ENCODE data around the gene KCNN3. TPM values are rescaled to one million over a fixed set of nuclear protein-coding genes. Genes with fewer than 3 reads are reported as not detected.

Gene KCNN3
- total RNA-seq, 2 experiments from 2014 or later = 0.02 to 0.14 TPM

DNA sequence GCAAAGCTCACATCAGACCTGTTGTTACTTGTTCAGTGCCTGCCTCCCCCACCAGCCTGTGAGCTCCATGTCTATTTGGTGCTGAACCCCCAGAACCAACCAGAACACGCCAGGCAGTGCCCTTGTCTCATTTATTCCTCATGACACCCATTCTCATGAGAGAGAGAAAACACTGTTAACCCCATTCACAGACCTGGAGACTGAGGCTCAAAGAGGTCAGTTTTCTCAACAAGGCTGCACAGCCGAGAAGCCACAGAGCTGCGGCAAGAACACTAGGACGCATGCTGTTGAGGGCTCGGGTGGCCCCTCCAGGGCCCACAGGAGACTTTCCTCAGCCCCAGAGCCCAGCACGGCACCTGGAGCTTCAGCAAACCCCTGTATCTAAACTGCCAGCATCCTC, 13.1 kb downstream of the KCNN3 start:
- peaks cover 20% of the 10 kb centered on the region for H3K27me3 Mint-ChIP-seq
- no peak overlapping the region for H3K27ac Mint-ChIP-seq
- H3K9me3 Mint-ChIP-seq = no peaks in the 10 kb centered on the region
- intact Hi-C loops (cut with micrococcal nuclease) = loop anchor here (1.0 to 10.0 kb wide), 4 partner anchors 8 to 382 kb away; partner anchors contain the start of gene ADAR
- ChIA-PET POLR2A (interaction anchor here (1.1 to 2.2 kb wide), 2 partner anchors 9 to 10 kb away, joined by 3 to 10 read pairs; no protein-coding TSS in a partner anchor), CTCF (interaction anchor here (0.5 to 4.2 kb wide), 5 partner anchors 9 to 297 kb away, joined by 3 to 23 read pairs (median 4); no protein-coding TSS in a partner anchor)
- H3K36me3 Mint-ChIP-seq = no peaks in the 10 kb centered on the region
- DNase-seq = no peak
- H3K4me3 Mint-ChIP-seq = no peak overlapping the region
- peaks cover 26% of the 10 kb centered on the region for H3K4me1 Mint-ChIP-seq (ENCODE audit: low read depth)

GRCh38 chr1:154856544-154856943, 13.5 kb downstream of the KCNN3 start:
- no peaks in the 10 kb centered on the region for H3K9me3 Mint-ChIP-seq
- H3K36me3 Mint-ChIP-seq = no peaks in the 10 kb centered on the region
- peaks cover 20% of the 10 kb centered on the region for H3K27me3 Mint-ChIP-seq
- ChIA-PET CTCF (interaction anchor here (0.5 to 2.0 kb wide), 4 partner anchors 9 to 297 kb away, joined by 3 to 6 read pairs (median 4); no protein-coding TSS in a partner anchor), POLR2A (interaction anchor here (1.1 to 2.2 kb wide), 2 partner anchors 9 to 11 kb away, joined by 3 to 10 read pairs; no protein-coding TSS in a partner anchor)
- no peak overlapping the region for H3K4me3 Mint-ChIP-seq
- peak; percentile 48 for DNase-seq
- peaks cover 25% of the 10 kb centered on the region for H3K4me1 Mint-ChIP-seq (ENCODE audit: low read depth)
- intact Hi-C loops (cut with micrococcal nuclease) = loop anchor here (5.0 to 10.0 kb wide), 3 partner anchors 129 to 382 kb away; partner anchors contain the start of gene ADAR
- no peak overlapping the region for H3K27ac Mint-ChIP-seq

- H3K4me3 Mint-ChIP-seq = no peak overlapping the region
Observed at GRCh38 chr1:154856049-154856448, 14.0 kb downstream of the KCNN3 start.

GRCh38 chr1:154855186-154855851, 14.8 kb downstream of the KCNN3 start:
- Mint-ChIP-seq H3K9me3 (no peaks in the 10 kb centered on the region), H3K27ac (no peak overlapping the region), H3K4me3 (no peak overlapping the region), H3K4me1 (ENCODE audit: low read depth) (peaks cover 26% of the 10 kb centered on the region), H3K27me3 (peaks cover 12% of the 10 kb centered on the region), H3K36me3 (no peaks in the 10 kb centered on the region)
- intact Hi-C loops (cut with micrococcal nuclease) = loop anchor here (5.0 to 10.0 kb wide), 3 partner anchors 128 to 381 kb away; partner anchors contain the start of gene ADAR
- POLR2A ChIA-PET = no interaction called here
- CTCF ChIA-PET = no interaction called here
- no peak for DNase-seq

More at GRCh38 chr1:154856049-154856448, 14.0 kb downstream of the KCNN3 start:
- Mint-ChIP-seq H3K36me3 (no peaks in the 10 kb centered on the region), H3K9me3 (no peaks in the 10 kb centered on the region), H3K27me3 (peaks cover 16% of the 10 kb centered on the region), H3K4me1 (ENCODE audit: low read depth) (peaks cover 25% of the 10 kb centered on the region), H3K27ac (no peak overlapping the region)
- ChIA-PET CTCF (interaction anchor here (1.3 kb wide), 1 partner anchor 10 kb away, joined by 4 read pairs; no protein-coding TSS in a partner anchor), POLR2A (interaction anchor here (1.1 kb wide), 1 partner anchor 8 kb away, joined by 3 read pairs; no protein-coding TSS in a partner anchor)
- DNase-seq = no peak
- intact Hi-C loops (cut with micrococcal nuclease) = loop anchor here (5.0 to 10.0 kb wide), 3 partner anchors 129 to 381 kb away; partner anchors contain the start of gene ADAR

GRCh38 chr1:154852845-154853244, 17.2 kb downstream of the KCNN3 start:
- Mint-ChIP-seq H3K4me3 (no peak overlapping the region), H3K36me3 (no peaks in the 10 kb centered on the region), H3K27ac (no peak overlapping the region), H3K27me3 (peaks cover 15% of the 10 kb centered on the region), H3K9me3 (no peaks in the 10 kb centered on the region), H3K4me1 (ENCODE audit: low read depth) (peaks cover 28% of the 10 kb centered on the region)
- intact Hi-C loops (cut with micrococcal nuclease) = loop anchor here (10.0 kb wide), 1 partner anchor 378 kb away; no protein-coding TSS in a partner anchor
- ChIA-PET POLR2A (no interaction called here), CTCF (interaction anchor here (0.7 to 1.1 kb wide), 3 partner anchors 26 to 183 kb away, joined by 3 to 4 read pairs (median 3); no protein-coding TSS in a partner anchor)
- DNase-seq = no peak

GRCh38 chr1:154851392-154852177, 18.5 kb downstream of the KCNN3 start:
- intact Hi-C loops (cut with micrococcal nuclease) = loop anchor here (10.0 kb wide), 1 partner anchor 377 kb away; no protein-coding TSS in a partner anchor
- CTCF ChIA-PET = interaction anchor here (1.1 to 1.2 kb wide), 2 partner anchors 65 to 91 kb away, joined by 3 read pairs; no protein-coding TSS in a partner anchor
- POLR2A ChIA-PET = interaction anchor here (0.5 to 0.6 kb wide), 2 partner anchors 273 to 882 kb away, joined by 4 to 5 read pairs; no protein-coding TSS in a partner anchor
- H3K9me3 Mint-ChIP-seq = no peaks in the 10 kb centered on the region
- no peaks in the 10 kb centered on the region for H3K36me3 Mint-ChIP-seq
- H3K27me3 Mint-ChIP-seq = peaks cover 14% of the 10 kb centered on the region
- H3K4me1 Mint-ChIP-seq (ENCODE audit: low read depth) = peaks cover 19% of the 10 kb centered on the region
- no peak for DNase-seq
- H3K4me3 Mint-ChIP-seq = no peak overlapping the region
- H3K27ac Mint-ChIP-seq = no peak overlapping the region

DNA sequence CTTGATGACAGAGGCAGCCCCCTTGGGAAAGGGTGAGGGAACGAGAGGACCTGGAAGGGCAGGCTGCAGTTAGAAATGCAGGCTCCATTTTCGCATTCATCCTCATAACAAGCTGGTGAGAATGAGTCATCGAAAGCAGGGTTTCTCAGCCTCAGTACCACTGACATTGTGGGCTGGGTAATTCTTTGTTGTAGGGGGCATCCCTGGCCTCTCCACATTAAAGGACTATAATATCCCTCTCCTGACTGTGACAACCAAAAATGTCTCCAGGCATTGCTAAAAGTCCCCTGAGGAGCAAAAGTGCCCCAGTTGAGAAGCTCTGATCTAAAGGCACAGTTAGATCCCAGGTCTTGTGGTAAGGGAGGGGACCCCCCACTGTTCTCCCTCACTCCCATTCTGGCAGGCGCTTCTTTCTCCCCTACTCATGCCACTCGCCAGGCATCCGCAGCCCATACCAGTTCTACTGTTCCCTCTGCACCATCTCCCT, 20.4 kb downstream of the KCNN3 start:
- DNase-seq = peak; percentile 71
- H3K36me3 Mint-ChIP-seq = no peaks in the 10 kb centered on the region
- H3K4me3 Mint-ChIP-seq = no peak overlapping the region
- no peaks in the 10 kb centered on the region for H3K9me3 Mint-ChIP-seq
- H3K27ac Mint-ChIP-seq = no peak overlapping the region
- CTCF ChIA-PET = interaction anchor here (1.2 to 2.6 kb wide), 3 partner anchors 14 to 180 kb away, joined by 3 to 12 read pairs (median 3); no protein-coding TSS in a partner anchor
- POLR2A ChIA-PET = interaction anchor here (1.0 to 1.8 kb wide), 5 partner anchors 9 to 106 kb away, joined by 3 to 4 read pairs (median 3); no protein-coding TSS in a partner anchor
- H3K27me3 Mint-ChIP-seq = peaks cover 10% of the 10 kb centered on the region
- intact Hi-C loops (cut with micrococcal nuclease) = loop anchor here (1.0 to 10.0 kb wide), 4 partner anchors 8 to 375 kb away; no protein-coding TSS in a partner anchor
- peaks cover 16% of the 10 kb centered on the region for H3K4me1 Mint-ChIP-seq (ENCODE audit: low read depth)

DNA sequence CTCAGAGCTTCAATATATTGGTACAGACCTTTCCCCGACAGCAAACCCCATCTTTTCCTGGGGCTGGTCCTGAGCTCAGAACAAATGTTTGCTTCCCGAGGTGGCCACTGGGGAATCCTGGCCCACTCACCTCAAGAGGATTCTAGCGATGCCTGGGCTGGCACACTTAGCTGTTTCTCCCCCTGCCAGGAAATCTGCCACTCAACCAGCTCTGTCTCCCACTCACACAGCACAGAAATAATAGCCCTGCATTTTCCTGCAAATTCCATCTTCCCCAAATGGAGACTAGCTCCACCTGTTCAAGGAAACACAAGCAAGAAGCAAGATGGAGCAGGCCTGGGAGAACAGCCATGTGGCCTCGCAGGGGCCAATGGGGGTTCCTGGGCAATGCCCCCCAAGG, 21.1 kb downstream of the KCNN3 start:
- intact Hi-C loops (cut with micrococcal nuclease) = loop anchor here (1.0 kb wide), 3 partner anchors 8 to 64 kb away; no protein-coding TSS in a partner anchor
- no peak for DNase-seq
- POLR2A ChIA-PET = interaction anchor here (1.2 to 1.8 kb wide), 2 partner anchors 10 to 106 kb away, joined by 3 to 4 read pairs; no protein-coding TSS in a partner anchor
- Mint-ChIP-seq H3K27ac (no peak overlapping the region), H3K36me3 (no peaks in the 10 kb centered on the region), H3K4me1 (ENCODE audit: low read depth) (peaks cover 16% of the 10 kb centered on the region), H3K9me3 (no peaks in the 10 kb centered on the region), H3K27me3 (peaks cover 10% of the 10 kb centered on the region), H3K4me3 (no peak overlapping the region)
- CTCF ChIA-PET = interaction anchor here (1.1 to 2.6 kb wide), 4 partner anchors 15 to 179 kb away, joined by 3 to 12 read pairs (median 3); no protein-coding TSS in a partner anchor

DNA sequence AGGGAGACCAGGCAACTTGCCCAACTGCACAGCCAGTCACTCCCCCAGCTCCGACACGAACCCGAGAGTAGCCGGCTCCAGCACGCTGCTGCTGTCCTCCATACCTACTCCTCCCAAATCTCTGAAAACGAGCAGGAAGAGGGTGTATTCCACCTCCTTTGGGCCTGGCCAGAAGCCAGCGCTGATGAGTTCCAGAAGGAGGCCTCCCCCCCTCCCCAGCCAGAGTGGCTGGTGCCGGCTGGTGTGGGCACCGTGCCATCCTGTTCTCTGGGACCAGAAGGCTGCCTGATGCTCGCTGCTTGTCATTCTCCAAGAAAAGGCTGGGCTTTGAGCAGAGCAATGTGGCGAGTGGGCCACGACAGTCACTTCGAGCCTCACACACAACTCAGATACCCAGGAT, 22.2 kb downstream of the KCNN3 start:
- CTCF ChIA-PET = interaction anchor here (1.1 to 2.6 kb wide), 3 partner anchors 28 to 178 kb away, joined by 3 to 12 read pairs (median 3); no protein-coding TSS in a partner anchor
- POLR2A ChIA-PET = interaction anchor here (0.7 kb wide), 1 partner anchor 8 kb away, joined by 3 read pairs; no protein-coding TSS in a partner anchor
- peaks cover 10% of the 10 kb centered on the region for H3K27me3 Mint-ChIP-seq

DNA sequence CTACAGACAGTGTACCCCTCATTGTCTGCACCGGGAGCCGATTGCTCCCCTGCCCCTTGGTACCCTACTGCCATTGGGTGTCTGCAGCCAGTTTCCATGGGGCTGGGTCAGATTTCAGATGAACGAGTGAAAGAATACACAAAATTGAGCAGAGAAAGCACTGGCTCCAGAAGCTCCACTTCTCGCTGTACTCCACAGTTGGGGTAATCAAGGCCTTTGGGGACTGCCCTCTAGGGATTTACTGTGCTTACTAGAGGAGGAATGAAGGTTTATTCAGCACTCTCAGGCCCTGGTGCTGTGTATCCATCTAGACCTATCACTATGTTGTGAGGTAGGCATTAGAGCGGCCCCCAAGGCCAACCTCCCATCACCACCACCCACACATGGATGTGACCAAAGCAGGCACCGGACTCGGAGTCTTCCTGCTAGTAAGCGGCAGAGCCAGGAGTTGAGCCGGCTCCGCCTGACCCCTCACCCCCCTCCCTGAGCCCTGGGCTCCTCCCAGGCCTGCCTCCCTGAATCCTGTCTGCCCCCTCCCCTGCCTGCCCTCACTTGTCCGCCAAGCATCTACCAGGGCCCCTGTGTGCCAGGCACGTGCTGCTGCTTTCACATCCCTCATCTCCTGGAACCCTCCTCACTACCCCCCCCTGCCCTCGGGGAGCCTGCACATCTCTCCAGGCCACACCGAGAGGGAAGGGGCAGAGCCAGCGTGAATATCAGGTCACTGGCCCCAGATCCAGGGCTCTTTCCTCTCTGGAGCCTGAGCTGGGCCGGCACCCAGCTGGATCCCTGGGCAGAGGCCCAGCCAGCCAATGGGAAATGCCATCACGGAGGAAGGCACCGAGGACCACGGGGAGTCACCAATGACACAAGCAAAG, 23.3 kb downstream of the KCNN3 start:
- Mint-ChIP-seq H3K27me3 (peaks cover 9% of the 10 kb centered on the region), H3K4me3 (no peak overlapping the region), H3K36me3 (no peaks in the 10 kb centered on the region), H3K9me3 (no peaks in the 10 kb centered on the region), H3K4me1 (ENCODE audit: low read depth) (peaks cover 16% of the 10 kb centered on the region), H3K27ac (no peak overlapping the region)
- POLR2A ChIA-PET = interaction anchor here (0.6 kb wide), 1 partner anchor 51 kb away, joined by 3 read pairs; no protein-coding TSS in a partner anchor
- intact Hi-C loops (cut with micrococcal nuclease) = no loop called here
- CTCF ChIA-PET = interaction anchor here (1.6 kb wide), 1 partner anchor 27 kb away, joined by 3 read pairs; no protein-coding TSS in a partner anchor
- DNase-seq = no peak

More for the DNA sequence above, 22.2 kb downstream of the KCNN3 start:
- Mint-ChIP-seq H3K36me3 (no peaks in the 10 kb centered on the region), H3K4me1 (ENCODE audit: low read depth) (peaks cover 16% of the 10 kb centered on the region), H3K27ac (no peak overlapping the region), H3K9me3 (no peaks in the 10 kb centered on the region), H3K4me3 (no peak overlapping the region)
- intact Hi-C loops (cut with micrococcal nuclease) = no loop called here
- no peak for DNase-seq

Measured in activated CD4-positive, alpha-beta memory T cell treated with anti-CD3 and anti-CD28 coated beads for 36 hours (primary cell).